Suppressor macrophage treated with lipopolysaccharide for 1 hour (primary cell): ENCODE measurements around the gene OSGIN1.
A peak's percentile ranks its signal among the peaks of the same experiment; 100 is the strongest.

Source experiments
- DNase-seq, 3 donors: peaks; one replicate each; pipeline ENCODE4 v3.0.0-alpha.2; 2020 to 2022

The OSGIN1 gene

GRCh38 chr16:83958846-83959565 is 6.0 kb downstream of the OSGIN1 start:
- no peak for DNase-seq

GRCh38 chr16:83959656-83960434 is 6.8 kb downstream of the OSGIN1 start:
- DNase-seq, result peak in 2 of 3 donors; percentile 24 to 31

GRCh38 chr16:83960521-83961249 is 7.6 kb downstream of the OSGIN1 start:
- no peak for DNase-seq

GRCh38 chr16:83961591-83961990 is 8.6 kb downstream of the OSGIN1 start:
- DNase-seq, result no peak

- DNase-seq, result no peak
Measured at GRCh38 chr16:83963277-83964119, 10.5 kb downstream of the OSGIN1 start.

GRCh38 chr16:83964684-83965443 is 11.8 kb downstream of the OSGIN1 start:
- no peak for DNase-seq

GRCh38 chr16:83965444-83966152 is 12.6 kb downstream of the OSGIN1 start:
- DNase-seq, result no peak

- no peak for DNase-seq
Measured at GRCh38 chr16:83966153-83966696, 13.2 kb downstream of the OSGIN1 start.

- no peak for DNase-seq
Measured at GRCh38 chr16:83967091-83967490, 14.1 kb downstream of the OSGIN1 start.

- peak; percentile 66 to 91 (median 82) for DNase-seq
Measured at GRCh38 chr16:83967838-83968305, 14.8 kb downstream of the OSGIN1 start, which contains the start of gene NECAB2. TSS of gene NECAB2 (plus strand) at chr16:83968244. CDS start at chr16:83968649, 405 bp downstream.

GRCh38 chr16:83968306-83968851 is 15.3 kb downstream of the OSGIN1 start:
- peak in 1 of 3 donors; percentile 27 for DNase-seq

GRCh38 chr16:83968891-83969649 is 16.0 kb downstream of the OSGIN1 start:
- no peak for DNase-seq

- no peak for DNase-seq
Measured at GRCh38 chr16:83969771-83970429, 16.9 kb downstream of the OSGIN1 start.

- no peak for DNase-seq
Measured at GRCh38 chr16:83970430-83970815, 17.4 kb downstream of the OSGIN1 start.

GRCh38 chr16:83971165-83972130 is 18.4 kb downstream of the OSGIN1 start:
- no peak for DNase-seq

- DNase-seq, result no peak
Measured at GRCh38 chr16:83972256-83973008, 19.4 kb downstream of the OSGIN1 start.

GRCh38 chr16:83973077-83973476 is 20.0 kb downstream of the OSGIN1 start:
- no peak for DNase-seq
